Tibial nerve (tissue), 4 donors: ENCODE data around the gene STUM. TPM values are rescaled to one million over a fixed set of nuclear protein-coding genes. Genes with fewer than 3 reads are reported as not detected.

ENCODE experiments used
- DNase-seq, 2 donors: peaks; one replicate each; pipeline ENCODE4 v3.0.0-alpha.2; 2019; ENCODE audit warnings: low spot score in 2 of 2
- H3K27ac ChIP-seq, 4 donors: fragments of 200-600 bp; sonication (generic) in 3 of 4; one replicate each; pipeline ENCODE4 v1.5.1; 2017 to 2019; ENCODE audit warnings: mild to moderate bottlenecking in 1 of 4
- H3K27me3 ChIP-seq, 2 donors: fragments of 200-600 bp; sonication (generic) in 1 of 2; one replicate each; pipeline versions ENCODE4 v1.5.1 to v1.6.0; 2017 to 2019
- H3K36me3 ChIP-seq, 3 donors: fragments of 200-600 bp; sonication (generic); one replicate each; pipeline ENCODE4 v1.5.1; 2018 to 2019
- H3K4me1 ChIP-seq, 4 donors: fragments of 200-600 bp; sonication (generic) in 3 of 4; one replicate each; pipeline ENCODE4 v1.5.1; 2017 to 2019
- H3K4me3 ChIP-seq, 4 donors: fragments of 200-600 bp; sonication (generic) in 3 of 4; one replicate each; pipeline ENCODE4 v1.5.1; 2017 to 2019; ENCODE audit warnings: mild to moderate bottlenecking in 1 of 4, moderate library complexity in 1 of 4
- H3K9me3 ChIP-seq, 4 donors: fragments of 200-600 bp; sonication (generic) in 3 of 4; one replicate each; pipeline ENCODE4 v1.5.1; 2017 to 2019
- CTCF ChIP-seq, 5 experiments: fragments of 200-600 bp in 3 of 5; fragments of 450-650 bp in 2 of 5; sonication (generic) in 3 of 5; IDR thresholded peaks; one replicate each; pipeline ENCODE4 v1.5.1; 2016 to 2019; ENCODE audit warnings: antibody characterized with exemption in 5 of 5, mild to moderate bottlenecking in 3 of 5, moderate library complexity in 2 of 5
- EP300 ChIP-seq, 2 donors: sonication (generic); formaldehyde crosslinking; IDR thresholded peaks; one replicate each; pipeline ENCODE4 v1.6.1; 2017; ENCODE audit warnings: antibody characterized with exemption in 2 of 2, mild to moderate bottlenecking in 1 of 2
- POLR2A ChIP-seq, 2 donors: fragments of 450-650 bp; IDR thresholded peaks; one replicate each; pipeline ENCODE4 v1.6.1; 2017; ENCODE audit warnings: antibody characterized with exemption in 2 of 2, mild to moderate bottlenecking in 2 of 2, moderate library complexity in 2 of 2
- WGBS, 2 donors: methylation state at CpG; one replicate each; pipeline ENCODE4 v1.1.5; 2018; 5-methylcytosine and 5-hydroxymethylcytosine counted together
- total RNA-seq, 4 donors: library from RNA; depleted of rRNA; stranded (reverse); fragments of >200 nt; gene quantifications; one replicate each; pipeline ENCODE4 v1.1.0, GENCODE V29; 2016

Gene STUM
- total RNA-seq, 4 donors from 2014 or later = 4.8 to 7.5 (median 6.9) TPM

- Histone ChIP-seq H3K4me1 (no peaks in the 10 kb centered on the region), H3K27me3 (no peaks in the 10 kb centered on the region), H3K9me3 (no peaks in the 10 kb centered on the region), H3K36me3 (no peaks in the 10 kb centered on the region), H3K27ac (no peak overlapping the region), H3K4me3 (no peak overlapping the region)
- TF ChIP-seq EP300 (IDR thresholded peaks at IDR 0.05) (no peak), CTCF (IDR thresholded peaks at IDR 0.05) (no peak), POLR2A (IDR thresholded peaks at IDR 0.05) (no peak)
- WGBS, 2 donors = 96 to 97% methylated on average over 8 of the region's 8 CpGs
- DNase-seq = no peak
These were observed 33.2 kb downstream of the STUM start for GRCh38 chr1:226581650-226582330.

GRCh38 chr1:226582966-226583365, 34.4 kb downstream of the STUM start:
- TF ChIP-seq POLR2A (IDR thresholded peaks at IDR 0.05) (no peak), EP300 (IDR thresholded peaks at IDR 0.05) (no peak), CTCF (IDR thresholded peaks at IDR 0.05) (no peak)
- DNase-seq = no peak
- WGBS, 2 donors = 83 to 87% methylated on average over 3 of the region's 3 CpGs
- Histone ChIP-seq H3K27ac (no peak overlapping the region), H3K27me3 (no peaks in the 10 kb centered on the region), H3K36me3 (no peaks in the 10 kb centered on the region), H3K9me3 (no peaks in the 10 kb centered on the region), H3K4me1 (no peaks in the 10 kb centered on the region), H3K4me3 (no peak overlapping the region)

- no peak for TF ChIP-seq POLR2A (IDR thresholded peaks at IDR 0.05)
- TF ChIP-seq EP300 (IDR thresholded peaks at IDR 0.05) = no peak
- 73 to 78% methylated on average over 3 of the region's 3 CpGs for WGBS, 2 donors
These were observed 35.6 kb downstream of the STUM start for GRCh38 chr1:226584164-226584563.

GRCh38 chr1:226586116-226586515, 37.6 kb downstream of the STUM start:
- 95 to 100% methylated on average over 3 to 7 of the region's 7 CpGs for WGBS, 2 donors
- TF ChIP-seq EP300 (IDR thresholded peaks at IDR 0.05) = no peak
- TF ChIP-seq POLR2A (IDR thresholded peaks at IDR 0.05) = no peak
- no peak for TF ChIP-seq CTCF (IDR thresholded peaks at IDR 0.05)
- no peak overlapping the region for H3K4me3 ChIP-seq
- H3K27me3 ChIP-seq = no peaks in the 10 kb centered on the region
- no peaks in the 10 kb centered on the region for H3K9me3 ChIP-seq
- H3K27ac ChIP-seq = no peak overlapping the region
- H3K36me3 ChIP-seq = no peaks in the 10 kb centered on the region
- no peak for DNase-seq
- peaks cover 0 to 6% (median 0%) of the 10 kb centered on the region in 4 donors for H3K4me1 ChIP-seq

More at GRCh38 chr1:226584164-226584563, 35.6 kb downstream of the STUM start:
- H3K4me3 ChIP-seq = no peak overlapping the region
- no peaks in the 10 kb centered on the region for H3K9me3 ChIP-seq
- H3K27me3 ChIP-seq = no peaks in the 10 kb centered on the region
- H3K27ac ChIP-seq = no peak overlapping the region
- peaks cover 0 to 3% (median 0%) of the 10 kb centered on the region in 4 donors for H3K4me1 ChIP-seq
- DNase-seq = no peak
- no peaks in the 10 kb centered on the region for H3K36me3 ChIP-seq

- H3K27ac ChIP-seq = no peak overlapping the region
- TF ChIP-seq POLR2A (IDR thresholded peaks at IDR 0.05) (no peak), EP300 (IDR thresholded peaks at IDR 0.05) (no peak), CTCF (IDR thresholded peaks at IDR 0.05) (no peak)
- H3K4me3 ChIP-seq = no peak overlapping the region
- 79 to 87% methylated on average over 16 of the region's 16 CpGs for WGBS, 2 donors
- no peaks in the 10 kb centered on the region for H3K27me3 ChIP-seq
- no peaks in the 10 kb centered on the region for H3K9me3 ChIP-seq
- H3K36me3 ChIP-seq = no peaks in the 10 kb centered on the region
- DNase-seq = no peak
- peaks cover 0 to 6% (median 0%) of the 10 kb centered on the region in 4 donors for H3K4me1 ChIP-seq
These were observed 38.3 kb downstream of the STUM start for GRCh38 chr1:226586650-226587422.
